ENCODE data around the gene REG4.
"Not testable (repeated sequence)": the region's sequence is repeated elsewhere in the genome, so short reads cannot be mapped to it uniquely, and the experiment has no call there.

The REG4 gene

DNA sequence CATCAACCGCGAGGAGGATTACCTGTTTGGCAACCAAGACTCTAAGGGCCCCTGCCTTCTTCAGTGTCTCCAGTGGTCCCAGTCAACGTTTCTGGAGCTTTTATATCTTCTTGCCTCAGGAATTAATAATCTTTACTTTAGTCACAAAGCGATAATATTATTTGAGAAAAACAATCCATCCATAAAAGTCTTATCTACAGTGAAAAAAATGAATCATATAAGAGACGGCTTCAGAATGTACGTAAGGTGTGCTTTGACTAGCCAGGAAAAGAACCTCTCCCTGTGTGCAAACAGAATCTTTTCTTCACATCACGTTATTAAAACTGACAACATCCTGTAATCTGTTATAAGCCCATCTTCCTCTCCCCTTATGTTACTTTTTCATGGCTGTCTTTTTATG is at the start of gene REG4:
REG4 (minus strand) TSS at position 74 of the 400 bp plus-strand sequence. CDS start 2,691 bp downstream, outside the sequence.
- no peak for DNase-seq

DNA sequence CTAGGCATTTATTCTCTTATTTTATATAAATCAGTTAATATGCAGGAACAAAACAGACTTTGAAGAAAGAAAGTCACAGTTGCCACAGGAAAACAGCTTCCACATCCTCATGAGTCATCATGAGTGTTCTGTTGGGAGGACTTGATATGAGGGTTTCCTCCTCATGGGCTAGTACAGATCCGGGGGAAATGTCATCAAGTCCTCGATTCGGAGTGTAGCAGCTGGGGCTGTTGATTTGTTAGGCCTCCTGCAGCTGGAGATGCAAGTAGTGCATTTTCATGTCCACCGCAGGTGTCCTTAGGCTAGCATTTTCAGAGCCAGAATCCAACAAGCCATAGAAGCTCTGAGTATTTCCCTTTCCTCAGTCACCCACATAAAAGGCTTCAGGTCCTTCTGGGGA is 48.4 kb upstream of the REG4 start:
- no peak for DNase-seq

DNA sequence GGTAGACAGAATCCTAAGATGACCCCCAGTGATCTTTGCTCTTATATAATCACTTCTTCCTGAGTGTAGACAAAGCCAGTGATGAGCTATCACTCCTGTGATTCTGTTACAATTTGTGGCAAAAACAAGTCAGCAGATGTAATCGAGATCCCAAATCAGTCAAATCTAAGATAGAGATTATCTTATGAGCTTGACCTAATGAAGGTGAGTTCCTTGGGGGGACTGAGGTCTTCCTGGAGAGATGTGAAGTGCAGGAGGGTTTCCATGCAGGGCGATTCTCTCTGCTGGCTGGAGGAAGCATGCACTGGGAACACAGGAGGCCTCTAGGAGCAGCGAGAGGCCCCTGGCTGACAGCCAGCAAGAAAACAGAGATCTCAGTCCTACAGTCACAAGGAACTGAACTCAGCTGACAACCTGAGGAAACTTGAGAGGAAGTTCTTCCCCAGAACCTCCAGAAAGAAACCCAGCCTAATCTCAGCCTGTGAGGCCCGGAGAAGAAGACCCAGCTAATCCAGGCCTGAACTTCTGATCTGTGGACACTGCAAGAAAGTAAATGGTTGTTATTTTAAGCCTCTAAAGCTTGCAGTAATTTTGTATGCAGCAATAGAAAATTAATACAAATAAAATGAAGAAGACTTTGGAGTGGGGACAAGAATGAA is 47.4 kb upstream of the REG4 start:
- not testable (repeated sequence) for DNase-seq

DNA sequence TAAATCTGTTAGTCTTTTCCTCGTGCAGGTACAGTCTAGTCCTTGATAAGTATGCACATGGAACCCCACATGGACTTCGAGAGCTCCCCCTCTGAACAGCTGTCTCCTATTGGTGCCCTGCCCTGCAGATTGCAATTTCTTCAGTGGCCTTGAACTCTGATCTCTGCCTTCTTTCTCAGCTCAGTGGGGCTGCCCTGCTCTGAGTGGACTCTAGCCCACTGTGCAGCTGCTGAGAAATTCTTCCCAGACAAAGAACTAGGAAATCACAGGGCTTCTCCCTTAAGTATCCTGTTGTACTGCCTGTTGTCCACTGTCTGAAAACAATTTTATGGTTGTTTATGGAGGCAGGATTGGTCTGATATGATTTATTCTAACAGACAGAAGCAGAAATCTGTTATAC is 46.9 kb upstream of the REG4 start:
- no peak for DNase-seq

DNA sequence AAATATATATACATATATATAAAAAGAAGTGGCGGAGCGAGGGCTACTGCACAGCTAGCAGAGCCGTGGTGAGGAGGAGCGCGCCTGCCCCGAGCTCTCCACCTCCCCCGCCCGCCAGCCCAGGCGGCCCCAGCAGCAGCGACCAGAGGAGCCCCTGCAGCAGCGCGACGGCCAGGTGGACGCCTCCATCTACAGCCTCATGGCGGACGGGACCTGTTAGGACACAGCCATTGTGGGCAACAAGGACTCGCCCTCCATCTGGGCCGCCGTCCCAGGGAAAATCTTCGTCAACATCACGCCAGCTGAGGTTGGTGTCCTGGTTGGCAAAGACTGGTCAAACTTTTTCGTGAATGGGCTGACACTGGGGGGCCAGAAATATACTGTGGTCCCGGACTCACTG is 41.9 kb upstream of the REG4 start:
- DNase-seq, result no peak

GRCh38 chr1:119844206-119844605 is 32.9 kb upstream of the REG4 start:
- not testable (repeated sequence) for DNase-seq

DNA sequence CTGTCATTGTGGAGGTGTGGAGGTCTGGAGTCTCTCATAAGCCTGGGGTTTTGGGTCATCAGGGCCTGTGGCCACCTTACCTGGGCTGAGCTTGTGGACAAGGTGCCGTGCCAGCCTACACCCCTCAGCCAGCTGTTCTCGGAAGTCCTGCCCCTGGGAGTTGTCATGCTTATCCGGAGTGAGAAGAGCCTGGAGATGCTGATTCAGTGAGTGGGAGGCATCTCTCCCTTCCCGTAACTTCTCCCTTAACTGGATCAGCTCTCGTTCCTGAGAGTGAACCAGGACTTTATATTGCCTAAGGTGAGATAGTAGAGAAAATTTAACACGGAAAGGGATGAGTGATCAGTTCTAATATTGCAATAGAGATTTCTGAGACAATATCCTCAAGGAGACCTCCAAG is 30.0 kb upstream of the REG4 start:
- DNase-seq, result no peak

DNA sequence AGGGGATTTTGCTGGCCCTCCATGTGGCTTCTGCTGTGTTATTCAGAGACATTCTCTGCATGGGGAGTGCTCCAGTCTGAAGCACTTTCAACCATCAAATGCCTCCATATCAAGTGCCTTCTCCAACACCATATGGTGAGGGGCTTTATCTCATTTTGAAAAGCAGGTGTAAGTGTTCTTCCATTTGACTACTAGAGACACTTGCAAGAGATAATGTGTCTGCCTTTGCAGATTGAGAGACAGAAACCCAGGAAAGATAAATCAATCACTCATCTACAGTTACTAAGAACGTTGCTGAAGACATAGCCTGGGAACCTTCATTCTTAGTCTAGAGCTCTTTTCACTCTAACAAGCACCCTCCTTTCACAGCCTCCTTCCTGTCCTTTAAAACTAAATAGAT is 29.5 kb upstream of the REG4 start:
- DNase-seq, result no peak

DNA sequence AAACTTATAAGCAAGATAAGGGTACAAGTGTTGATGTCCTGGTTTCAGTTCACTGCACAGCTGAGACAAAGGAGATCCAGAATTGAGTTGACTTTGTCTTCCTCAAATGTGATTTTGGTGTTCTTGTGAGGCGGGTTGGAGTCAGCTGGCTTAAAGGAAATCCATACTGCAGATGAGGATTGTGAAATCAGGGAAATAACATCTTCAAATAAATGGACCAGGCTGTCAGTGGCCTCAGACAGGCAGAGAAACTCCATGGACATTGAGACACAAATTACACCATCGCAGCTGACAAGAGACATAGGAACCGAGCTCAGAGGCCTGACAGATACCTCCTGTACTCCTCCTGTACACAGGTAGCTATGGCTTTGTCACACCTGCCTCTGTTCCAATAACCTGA is 27.0 kb upstream of the REG4 start:
- no peak for DNase-seq

GRCh38 chr1:119834990-119835389 is 23.7 kb upstream of the REG4 start:
- no peak for DNase-seq

- DNase-seq, result no peak
Measured at GRCh38 chr1:119831027-119831426, 19.8 kb upstream of the REG4 start.

- DNase-seq, result no peak
Measured at GRCh38 chr1:119829625-119830024, 18.4 kb upstream of the REG4 start.

DNA sequence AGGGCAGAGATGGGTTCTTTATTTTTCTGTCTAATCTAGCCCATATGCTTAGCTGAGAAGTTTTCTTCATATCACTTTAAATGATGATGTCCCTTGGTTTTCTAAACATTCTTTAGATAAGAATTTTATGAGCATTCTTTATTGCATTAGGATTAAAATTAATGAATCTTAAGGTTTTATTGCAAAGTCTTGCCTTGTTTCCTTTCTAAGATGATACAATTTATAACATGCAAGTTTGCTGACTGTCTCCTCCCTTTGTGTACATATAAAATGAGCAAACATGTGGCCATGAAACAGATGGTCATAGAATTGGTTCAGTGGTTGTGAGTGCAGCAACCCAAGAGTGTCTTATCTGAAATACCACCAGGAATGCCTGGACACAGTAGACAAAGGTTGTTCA is 17.7 kb upstream of the REG4 start:
- not testable (repeated sequence) for DNase-seq

DNA sequence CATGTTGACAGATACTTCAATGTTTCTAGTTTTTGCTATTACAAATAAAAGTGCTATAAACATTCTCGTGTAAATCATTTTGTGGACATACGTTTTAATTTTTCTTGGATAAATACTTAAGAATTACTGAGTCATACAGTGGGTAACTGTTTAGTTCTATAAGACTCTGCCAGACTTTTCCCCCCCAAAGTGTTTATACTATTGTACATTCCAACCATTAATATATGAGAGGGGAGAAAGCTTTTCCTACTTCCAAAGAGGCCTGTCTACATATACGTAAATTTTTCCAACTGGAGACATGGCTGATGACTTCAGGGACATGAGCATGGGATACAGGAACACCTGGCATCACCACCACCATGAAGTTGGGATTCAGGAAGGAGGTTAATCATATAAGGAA is 17.0 kb upstream of the REG4 start:
- DNase-seq, result no peak

GRCh38 chr1:119827010-119827409 is 15.8 kb upstream of the REG4 start:
- DNase-seq, result no peak

- no peak for DNase-seq
Measured at GRCh38 chr1:119822406-119822805, 11.1 kb upstream of the REG4 start.

DNA sequence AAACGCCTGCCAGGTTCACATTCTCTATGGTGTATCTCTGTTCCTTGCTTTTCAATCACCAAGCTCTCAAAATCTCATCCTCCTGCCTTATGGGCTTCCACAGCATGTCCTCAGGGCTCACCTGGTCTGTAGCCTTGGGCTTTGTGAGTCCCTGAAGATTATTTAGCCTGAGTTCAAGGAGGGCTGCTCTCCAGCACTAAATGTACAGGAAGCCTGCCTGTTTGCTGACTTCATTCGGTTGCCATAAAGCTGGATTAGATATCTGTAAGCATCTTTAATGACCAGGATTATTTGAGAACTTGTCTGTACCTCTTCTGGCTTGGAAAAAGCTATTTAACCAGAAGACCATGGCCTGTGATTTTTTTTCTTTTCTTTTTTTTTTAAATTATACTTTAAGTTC is 6.9 kb upstream of the REG4 start:
- no peak for DNase-seq

DNA sequence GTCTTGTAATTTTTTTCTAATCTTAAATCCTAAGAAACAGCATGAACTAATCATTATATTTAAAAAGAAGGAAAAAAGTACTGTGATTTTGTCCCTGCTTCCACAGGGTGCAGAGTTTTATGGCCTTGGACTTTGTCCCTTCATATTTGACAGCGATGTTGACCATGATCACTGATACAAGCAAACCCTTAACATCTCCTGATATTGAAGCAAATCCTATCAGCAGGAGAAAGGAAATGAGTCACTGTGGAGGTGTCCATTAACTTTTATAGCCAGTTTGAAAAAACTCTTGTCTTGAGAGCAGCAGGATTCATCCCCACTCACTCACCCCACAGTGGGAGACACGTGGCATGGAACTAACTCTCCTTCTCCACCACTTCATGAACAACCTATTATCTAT is 5.1 kb upstream of the REG4 start:
- DNase-seq, result no peak

DNA sequence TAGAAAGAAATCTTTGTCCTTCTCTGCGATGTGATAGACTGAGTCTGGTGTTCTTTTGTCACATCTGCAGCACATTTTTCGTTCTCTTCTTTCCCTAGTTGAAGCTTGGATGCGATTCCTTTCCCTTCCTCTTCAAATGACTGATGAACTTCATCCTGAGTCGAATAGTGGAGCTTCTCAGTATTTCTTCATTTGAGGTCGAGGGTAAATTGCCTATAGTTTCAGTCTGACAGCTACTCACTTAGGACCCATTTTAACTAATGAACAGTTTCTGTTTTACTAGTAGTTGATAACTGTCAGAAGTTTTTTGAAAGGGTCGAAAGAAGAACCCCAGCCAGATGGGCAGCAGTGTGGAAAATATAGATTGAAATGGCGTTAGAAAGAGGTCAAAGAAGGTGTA is 4.7 kb upstream of the REG4 start:
- no peak for DNase-seq

DNA sequence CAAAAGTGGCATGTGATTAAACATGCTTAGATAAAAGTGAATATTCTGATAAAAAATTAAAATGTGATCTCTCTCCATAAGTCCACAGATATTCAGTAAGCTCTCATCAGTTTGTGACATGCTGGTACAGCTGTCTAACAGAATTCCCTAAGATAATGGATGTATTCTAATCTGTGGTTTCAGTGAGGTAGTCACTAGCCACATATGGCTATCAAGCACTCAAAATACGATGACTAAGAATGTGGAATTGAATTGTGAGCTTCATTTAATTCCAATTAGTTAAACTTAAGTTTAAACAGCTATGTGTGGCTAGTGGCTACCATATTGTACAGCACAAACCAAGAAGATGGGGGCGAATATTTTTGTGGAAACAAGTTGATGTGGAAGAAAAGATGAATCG is 4.1 kb upstream of the REG4 start:
- DNase-seq, result no peak

DNA sequence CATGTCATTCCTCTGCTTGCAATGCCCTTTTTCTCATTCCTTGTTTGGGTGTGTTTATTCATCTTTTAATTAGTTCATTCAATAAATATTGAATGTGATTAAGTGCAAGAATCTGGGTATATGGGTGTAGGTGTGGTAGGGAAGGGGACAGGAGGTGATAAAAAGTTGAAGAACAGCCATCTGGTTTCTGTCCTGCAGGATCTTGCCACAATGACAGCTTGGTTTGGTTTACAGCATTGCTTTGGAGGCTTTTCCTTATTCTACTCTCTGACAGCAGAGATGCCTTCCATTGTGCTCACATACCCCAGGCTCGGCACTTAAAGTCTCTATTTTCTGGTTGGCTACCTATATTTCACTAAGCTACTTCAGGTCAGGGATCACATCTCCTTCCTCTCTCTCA is 3.0 kb upstream of the REG4 start:
- no peak for DNase-seq

GRCh38 chr1:119811985-119812557 is 811 bp upstream of the REG4 start:
- DNase-seq, result no peak

DNA sequence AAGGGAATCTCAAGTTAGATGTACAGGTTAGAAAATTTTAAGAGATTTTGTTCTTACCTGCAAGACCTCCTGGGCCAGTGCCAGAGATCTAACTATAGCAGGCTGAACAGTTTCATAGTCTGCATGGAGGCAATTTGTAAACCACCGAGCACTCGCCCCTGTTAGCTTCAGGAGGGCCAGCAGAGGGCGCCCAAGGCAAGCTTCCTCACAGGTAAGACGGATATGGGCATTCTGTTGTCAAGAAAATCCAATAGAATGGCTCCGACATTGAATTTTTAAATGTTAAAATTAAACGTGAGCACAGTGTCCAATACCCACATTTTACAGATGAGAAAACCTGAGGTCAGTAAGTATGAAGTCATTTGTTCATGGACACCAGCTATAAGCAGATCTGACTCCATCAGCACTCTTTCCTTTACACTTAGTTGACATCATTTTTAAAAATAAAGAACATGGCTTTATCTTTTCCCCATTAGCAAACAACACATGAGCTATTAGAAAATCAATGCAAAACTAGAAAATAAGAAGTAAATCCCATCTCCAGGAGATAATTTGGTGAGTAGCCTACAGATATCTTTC is 2.2 kb downstream of the REG4 start:
- peak; percentile 38 for DNase-seq

DNA sequence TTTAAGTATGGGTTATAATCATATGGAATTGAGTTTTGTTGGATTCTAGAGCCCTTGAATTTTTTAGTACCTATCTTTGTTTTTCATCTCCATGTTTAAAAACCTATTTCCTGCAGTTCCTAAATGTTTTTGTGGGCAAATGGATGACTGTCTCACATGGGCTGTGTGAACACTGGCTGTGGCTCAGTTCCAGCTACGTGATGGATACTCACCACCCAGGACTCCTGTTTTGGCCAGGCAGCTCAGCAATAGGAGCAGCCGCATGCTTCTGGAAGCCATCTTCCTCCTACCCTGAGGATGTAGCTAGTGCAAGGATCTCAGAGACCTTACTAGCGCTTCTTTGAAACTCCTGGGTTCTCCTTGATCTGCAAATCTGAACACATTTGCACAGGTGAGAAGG is 2.8 kb downstream of the REG4 start:
- DNase-seq, result no peak

DNA sequence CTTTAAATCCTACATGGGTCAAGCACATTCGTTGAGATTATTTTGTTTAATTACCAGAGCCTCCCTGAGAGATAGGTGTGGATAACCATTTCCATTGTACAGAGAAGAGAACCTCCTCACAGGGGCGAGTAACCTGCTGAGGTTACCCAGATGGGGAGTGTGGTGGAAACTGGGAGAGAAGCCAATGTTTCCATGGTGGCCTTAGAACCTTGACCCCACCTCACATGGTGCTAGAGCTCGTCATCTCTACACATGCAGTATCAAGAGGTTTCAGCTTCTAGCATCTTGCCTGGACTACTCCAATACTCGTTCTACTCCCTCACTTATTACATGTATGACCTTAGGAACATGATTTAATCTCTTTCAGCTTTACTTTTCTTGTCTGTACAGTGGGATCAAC is 4.8 kb downstream of the REG4 start:
- DNase-seq, result no peak

Measured in activated CD4-positive, alpha-beta T cell treated with anti-CD3 and anti-CD28 coated beads for 1 hour (primary cell).